Kidney epithelial cell (primary cell): ENCODE data around the gene ZBTB16. TPM values are rescaled to one million over a fixed set of nuclear protein-coding genes. Genes with fewer than 3 reads are reported as not detected.

Experiments
- DNase-seq: peaks from one replicate; pipeline ENCODE4 v3.0.0-alpha.2; 2010; ENCODE audit warnings: low read depth
- H3K27me3 ChIP-seq: 2 replicates; pipeline ENCODE4 v1.6.0; 2011; ENCODE audit warnings: low read length; ENCODE audit not compliant: control insufficient read depth, insufficient read depth
- H3K36me3 ChIP-seq: 2 replicates; pipeline ENCODE4 v1.5.1; 2011; ENCODE audit warnings: low read length; ENCODE audit not compliant: control insufficient read depth, insufficient read depth
- H3K4me3 ChIP-seq: 2 replicates; pipeline ENCODE4 v1.5.1; 2011; ENCODE audit warnings: low read depth, mild to moderate bottlenecking, control low read depth, low read length
- total RNA-seq: library from RNA; depleted of rRNA; stranded (reverse); fragments of >200 nt; gene quantifications from 2 replicates; pipeline ENCODE4 v1.2.3, GENCODE V29; 2015
- TF ChIP-seq, protein P1 (sequence below): IDR thresholded peaks from 2 replicates; pipeline ENCODE4 v1.5.1; 2011; ENCODE audit warnings: mild to moderate bottlenecking, moderate library complexity, low read length, control low read depth, inconsistent platforms; ENCODE audit not compliant: insufficient read depth, poor library complexity, severe bottlenecking

The ZBTB16 gene
- total RNA-seq, 1 donor from 2014 or later = 0.08 TPM

DNA sequence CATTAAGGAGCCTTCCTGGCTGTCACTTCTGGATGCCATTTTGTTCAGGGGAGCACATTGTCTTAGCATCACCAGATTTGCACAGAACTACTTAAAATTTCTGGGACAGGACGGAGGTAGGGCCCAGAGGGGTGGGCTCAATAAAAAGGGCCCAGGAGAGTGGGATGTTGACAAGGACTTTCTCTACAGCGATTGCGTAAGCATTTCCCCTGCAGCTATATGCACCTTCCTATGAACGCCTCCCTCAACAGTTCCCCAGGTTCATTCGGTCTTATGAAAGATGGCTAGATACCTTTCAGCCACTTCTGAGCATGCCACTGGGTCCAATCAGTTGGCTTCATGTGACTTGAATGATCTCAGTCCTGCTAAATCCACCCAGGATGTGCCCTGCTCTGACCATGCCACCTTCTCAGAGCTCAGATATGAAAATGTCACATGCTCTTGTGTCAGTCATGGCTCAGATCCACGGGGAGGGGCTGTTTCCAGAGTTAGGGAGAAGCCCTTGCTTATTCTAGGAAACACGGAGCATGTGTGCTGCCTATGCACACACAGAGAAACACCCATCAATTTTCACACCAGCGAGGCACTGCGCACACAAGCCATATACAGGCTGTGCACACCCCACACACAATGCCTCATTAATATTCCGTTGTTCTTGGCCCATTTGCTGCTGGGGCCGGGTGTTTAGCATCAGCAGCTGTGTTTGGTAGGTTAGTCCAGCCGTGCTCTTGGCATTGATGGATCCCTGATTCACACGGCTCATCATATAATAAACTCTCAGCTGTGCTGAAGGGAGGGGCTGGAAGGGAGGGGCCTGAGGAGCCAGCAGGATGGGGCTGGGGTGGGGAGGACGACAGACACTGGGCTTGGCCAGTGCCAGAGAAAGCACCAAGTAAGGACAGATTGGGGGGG, 184.2 kb downstream of the ZBTB16 start:
- H3K27me3 ChIP-seq = peaks cover 38% of the 10 kb centered on the region
- H3K36me3 ChIP-seq = no peaks in the 10 kb centered on the region
- DNase-seq = no peak
- TF ChIP-seq, protein P1, sequence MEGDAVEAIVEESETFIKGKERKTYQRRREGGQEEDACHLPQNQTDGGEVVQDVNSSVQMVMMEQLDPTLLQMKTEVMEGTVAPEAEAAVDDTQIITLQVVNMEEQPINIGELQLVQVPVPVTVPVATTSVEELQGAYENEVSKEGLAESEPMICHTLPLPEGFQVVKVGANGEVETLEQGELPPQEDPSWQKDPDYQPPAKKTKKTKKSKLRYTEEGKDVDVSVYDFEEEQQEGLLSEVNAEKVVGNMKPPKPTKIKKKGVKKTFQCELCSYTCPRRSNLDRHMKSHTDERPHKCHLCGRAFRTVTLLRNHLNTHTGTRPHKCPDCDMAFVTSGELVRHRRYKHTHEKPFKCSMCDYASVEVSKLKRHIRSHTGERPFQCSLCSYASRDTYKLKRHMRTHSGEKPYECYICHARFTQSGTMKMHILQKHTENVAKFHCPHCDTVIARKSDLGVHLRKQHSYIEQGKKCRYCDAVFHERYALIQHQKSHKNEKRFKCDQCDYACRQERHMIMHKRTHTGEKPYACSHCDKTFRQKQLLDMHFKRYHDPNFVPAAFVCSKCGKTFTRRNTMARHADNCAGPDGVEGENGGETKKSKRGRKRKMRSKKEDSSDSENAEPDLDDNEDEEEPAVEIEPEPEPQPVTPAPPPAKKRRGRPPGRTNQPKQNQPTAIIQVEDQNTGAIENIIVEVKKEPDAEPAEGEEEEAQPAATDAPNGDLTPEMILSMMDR = no peak
- no peak overlapping the region for H3K4me3 ChIP-seq

DNA sequence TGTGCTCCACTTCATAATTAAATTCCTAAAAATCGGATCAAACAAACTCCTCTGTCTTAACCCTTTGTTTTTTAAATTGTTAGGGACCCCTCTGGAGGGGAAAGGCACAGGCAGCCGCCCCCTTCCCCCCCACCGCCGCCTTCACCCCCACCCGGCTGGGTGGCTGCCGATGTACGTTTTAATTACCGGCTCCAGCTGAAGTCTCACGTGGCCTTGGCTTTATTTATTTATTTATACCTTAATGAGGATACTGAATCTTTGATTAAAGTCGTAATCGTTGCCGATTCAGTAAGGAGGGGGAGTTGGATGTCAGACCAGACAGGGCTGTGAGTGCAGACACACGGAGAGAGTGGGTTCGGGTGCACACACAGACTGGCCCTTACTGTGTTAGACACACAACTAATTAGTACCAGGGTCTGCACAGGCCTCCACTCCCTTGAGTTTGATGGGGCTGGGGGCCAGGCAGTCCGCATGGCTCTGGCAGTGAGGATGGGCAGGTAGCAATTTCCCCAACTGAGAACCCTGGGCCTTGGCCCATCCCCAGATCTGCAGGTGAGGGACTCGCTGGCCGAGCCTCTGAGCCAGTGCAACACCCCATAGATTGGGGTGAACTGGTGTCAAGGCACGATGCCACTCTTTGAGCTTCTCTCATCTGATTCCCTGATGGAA, 185.3 kb downstream of the ZBTB16 start:
- TF ChIP-seq, protein P1 = no peak
- peaks cover 39% of the 10 kb centered on the region for H3K27me3 ChIP-seq
- no peak for DNase-seq
- H3K4me3 ChIP-seq = no peak overlapping the region
- H3K36me3 ChIP-seq = no peaks in the 10 kb centered on the region

GRCh38 chr11:114246321-114247069, 187.0 kb downstream of the ZBTB16 start:
- DNase-seq = no peak
- Histone ChIP-seq H3K4me3 (no peak overlapping the region), H3K36me3 (no peaks in the 10 kb centered on the region), H3K27me3 (peaks cover 44% of the 10 kb centered on the region)
- TF ChIP-seq, protein P1 = no peak

DNA sequence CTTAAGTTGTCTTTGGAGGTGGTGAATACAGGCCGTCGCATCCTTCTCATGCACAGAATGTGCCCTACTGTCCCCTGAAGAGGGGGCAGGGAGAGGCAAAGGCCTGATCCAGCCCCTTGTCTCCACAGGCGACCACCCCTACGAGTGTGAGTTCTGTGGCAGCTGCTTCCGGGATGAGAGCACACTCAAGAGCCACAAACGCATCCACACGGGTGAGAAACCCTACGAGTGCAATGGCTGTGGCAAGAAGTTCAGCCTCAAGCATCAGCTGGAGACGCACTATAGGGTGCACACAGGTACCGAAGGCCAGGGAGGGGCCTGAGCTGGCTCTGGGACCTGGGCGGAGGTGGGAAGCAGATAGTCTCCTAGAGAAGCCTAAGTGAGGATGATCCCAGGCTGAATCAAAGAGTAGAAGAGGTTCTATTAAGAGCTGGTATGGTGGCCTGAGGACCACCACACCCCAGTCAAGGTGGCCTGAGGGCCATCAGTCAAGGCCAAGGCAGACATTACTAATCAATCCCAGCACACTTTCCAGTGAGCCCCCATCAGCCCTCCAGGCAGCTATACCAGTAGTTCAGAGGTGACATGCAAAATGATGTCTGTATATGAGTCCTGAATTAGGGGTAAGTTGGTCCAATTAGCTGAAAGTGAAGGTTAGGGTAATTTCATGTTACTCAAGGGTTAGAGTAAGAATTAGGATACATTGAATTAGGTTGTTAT, 187.7 kb downstream of the ZBTB16 start:
- TF ChIP-seq, protein P1 = no peak
- DNase-seq = no peak
- Histone ChIP-seq H3K27me3 (peaks cover 45% of the 10 kb centered on the region), H3K4me3 (no peak overlapping the region), H3K36me3 (no peaks in the 10 kb centered on the region)

DNA sequence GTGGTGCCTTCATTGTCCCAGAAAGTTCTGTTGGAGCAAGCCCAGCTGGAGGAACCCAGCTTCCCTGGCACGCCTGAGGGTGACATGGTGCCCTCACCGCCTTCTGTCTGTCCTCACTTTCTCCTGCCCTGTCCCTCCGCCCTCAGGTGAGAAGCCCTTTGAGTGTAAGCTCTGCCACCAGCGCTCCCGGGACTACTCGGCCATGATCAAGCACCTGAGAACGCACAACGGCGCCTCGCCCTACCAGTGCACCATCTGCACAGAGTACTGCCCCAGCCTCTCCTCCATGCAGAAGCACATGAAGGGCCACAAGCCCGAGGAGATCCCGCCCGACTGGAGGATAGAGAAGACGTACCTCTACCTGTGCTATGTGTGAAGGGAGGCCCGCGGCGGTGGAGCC, 190.7 kb downstream of the ZBTB16 start:
- H3K4me3 ChIP-seq = no peak overlapping the region
- H3K36me3 ChIP-seq = no peaks in the 10 kb centered on the region
- no peak for DNase-seq
- peaks cover 31% of the 10 kb centered on the region for H3K27me3 ChIP-seq
- TF ChIP-seq, protein P1 = no peak
